ENCODE measurements around the gene TSKU. TPM values are rescaled to one million over a fixed set of nuclear protein-coding genes. Genes with fewer than 3 reads are reported as not detected.

TSKU gene
- total RNA-seq, 1 experiment from 2014 or later: 40.6 TPM

GRCh38 chr11:76778874-76779273 is 4.3 kb upstream of the TSKU start:
- POLR2A ChIA-PET: interaction anchor here (0.6 kb wide), 1 partner anchor 180 kb away, joined by 4 read pairs; no protein-coding TSS in a partner anchor
- TF ChIP-seq CTCF (IDR thresholded peaks at IDR 0.05; ENCODE audit: insufficient read depth in 1 of 2, low read depth in 1 of 2, low read length in 1 of 2, severe bottlenecking in 1 of 2, unreplicated experiment in 1 of 2): no peak
- Histone ChIP-seq H3K4me1 (peaks cover 17% of the 10 kb centered on the region), H3K36me3 (ENCODE audit: control insufficient read depth, insufficient read depth, low read length) (no peaks in the 10 kb centered on the region), H3K4me3 (ENCODE audit: low read depth, low read length) (no peak overlapping the region), H3K9me3 (peaks cover 16% of the 10 kb centered on the region), H3K27me3 (replicated peaks; ENCODE audit: control insufficient read depth, insufficient read depth, low read length) (no peaks in the 10 kb centered on the region)
- H3K9me3 Mint-ChIP-seq (ENCODE audit: unreplicated experiment): peaks cover 27% of the 10 kb centered on the region
- intact Hi-C loops (cut with micrococcal nuclease; ENCODE audit: unreplicated experiment): no loop called here
- no peak overlapping the region for H3K27ac Mint-ChIP-seq (ENCODE audit: unreplicated experiment)
- no TSS peak for BruUV-seq (replicated peaks)
- H3K4me1 Mint-ChIP-seq (ENCODE audit: low read depth, unreplicated experiment): peaks cover 25% of the 10 kb centered on the region
- H3K4me3 Mint-ChIP-seq (ENCODE audit: unreplicated experiment): no peak overlapping the region
- H3K36me3 Mint-ChIP-seq (ENCODE audit: insufficient read depth, unreplicated experiment): peaks cover 11% of the 10 kb centered on the region
- no peak for DNase-seq
- CTCF ChIA-PET: interaction anchor here (1.6 kb wide), 1 partner anchor 45 kb away, joined by 5 read pairs; no protein-coding TSS in a partner anchor
- no peaks in the 10 kb centered on the region for H3K27me3 Mint-ChIP-seq (ENCODE audit: insufficient read depth, unreplicated experiment)

- peaks cover 15% of the 10 kb centered on the region for H3K9me3 Mint-ChIP-seq (ENCODE audit: unreplicated experiment)
- H3K36me3 Mint-ChIP-seq (ENCODE audit: insufficient read depth, unreplicated experiment): peaks cover 7% of the 10 kb centered on the region
- intact Hi-C loops (cut with micrococcal nuclease; ENCODE audit: unreplicated experiment): no loop called here
- POLR2A ChIA-PET: interaction anchor here (0.7 to 1.5 kb wide), 3 partner anchors 11 to 358 kb away, joined by 3 to 8 read pairs (median 7); no protein-coding TSS in a partner anchor
- CTCF ChIA-PET: interaction anchor here (0.8 to 2.6 kb wide), 8 partner anchors 11 to 310 kb away, joined by 3 to 20 read pairs (median 4); no protein-coding TSS in a partner anchor
- H3K4me3 Mint-ChIP-seq (ENCODE audit: unreplicated experiment): peak overlapping the region; percentile 79
- Histone ChIP-seq H3K36me3 (ENCODE audit: control insufficient read depth, insufficient read depth, low read length) (0 out of 2 replicates have a peak, but pooled peaks cover 2% of the 10 kb centered on the region), H3K4me3 (ENCODE audit: low read depth, low read length) (no peak overlapping the region; the same call in 1 of the 2 replicates), H3K9me3 (peaks cover 12% of the 10 kb centered on the region), H3K4me1 (peaks cover 26% of the 10 kb centered on the region), H3K27me3 (replicated peaks; ENCODE audit: control insufficient read depth, insufficient read depth, low read length) (no peaks in the 10 kb centered on the region)
- BruUV-seq (replicated peaks): no TSS peak
- peak overlapping the region; percentile 61 for H3K27ac Mint-ChIP-seq (ENCODE audit: unreplicated experiment)
- TF ChIP-seq CTCF (IDR thresholded peaks at IDR 0.05; ENCODE audit: insufficient read depth in 1 of 2, low read depth in 1 of 2, low read length in 1 of 2, severe bottlenecking in 1 of 2, unreplicated experiment in 1 of 2): no peak
- no peaks in the 10 kb centered on the region for H3K27me3 Mint-ChIP-seq (ENCODE audit: insufficient read depth, unreplicated experiment)
- DNase-seq: peak; percentile 72 to 78
- H3K4me1 Mint-ChIP-seq (ENCODE audit: low read depth, unreplicated experiment): peaks cover 34% of the 10 kb centered on the region
Measured at GRCh38 chr11:76781046-76781801, 1.9 kb upstream of the TSKU start.

- Mint-ChIP-seq H3K4me1 (ENCODE audit: low read depth, unreplicated experiment) (peaks cover 38% of the 10 kb centered on the region), H3K27me3 (ENCODE audit: insufficient read depth, unreplicated experiment) (no peaks in the 10 kb centered on the region), H3K36me3 (ENCODE audit: insufficient read depth, unreplicated experiment) (peaks cover 7% of the 10 kb centered on the region), H3K27ac (ENCODE audit: unreplicated experiment) (peak overlapping the region; percentile 71), H3K4me3 (ENCODE audit: unreplicated experiment) (peak overlapping the region; percentile 79), H3K9me3 (ENCODE audit: unreplicated experiment) (peaks cover 8% of the 10 kb centered on the region)
- Histone ChIP-seq H3K9me3 (peaks cover 5% of the 10 kb centered on the region), H3K36me3 (ENCODE audit: control insufficient read depth, insufficient read depth, low read length) (peaks cover 4% of the 10 kb centered on the region), H3K4me3 (ENCODE audit: low read depth, low read length) (peak overlapping the region; percentile 85), H3K27me3 (replicated peaks; ENCODE audit: control insufficient read depth, insufficient read depth, low read length) (no peaks in the 10 kb centered on the region), H3K4me1 (peaks cover 26% of the 10 kb centered on the region)
- DNase-seq: no peak
- no TSS peak for BruUV-seq (replicated peaks)
- intact Hi-C loops (cut with micrococcal nuclease; ENCODE audit: unreplicated experiment): loop anchor here (2.0 kb wide), 2 partner anchors 47 to 79 kb away; partner anchors contain the start of gene ACER3
- TF ChIP-seq CTCF (IDR thresholded peaks at IDR 0.05; ENCODE audit: insufficient read depth in 1 of 2, low read depth in 1 of 2, low read length in 1 of 2, severe bottlenecking in 1 of 2, unreplicated experiment in 1 of 2): no peak
- CTCF ChIA-PET: interaction anchor here (0.8 to 2.6 kb wide), 10 partner anchors 11 to 309 kb away, joined by 3 to 20 read pairs (median 4); no protein-coding TSS in a partner anchor
- POLR2A ChIA-PET: interaction anchor here (1.0 to 1.5 kb wide), 2 partner anchors 12 to 254 kb away, joined by 3 to 8 read pairs; no protein-coding TSS in a partner anchor
Measured at GRCh38 chr11:76781807-76782530, 1.2 kb upstream of the TSKU start.

Data from Caco-2 (cell line).